HepG2 (cell line): ENCODE data around the gene OR7G3. TPM values are rescaled to one million over a fixed set of nuclear protein-coding genes. Genes with fewer than 3 reads are reported as not detected.

Source experiments
- ARID4A ChIP-seq: sonication (generic); formaldehyde crosslinking; IDR thresholded peaks from 2 replicates; pipeline ENCODE4 v1.5.0; 2020; ENCODE audit warnings: mild to moderate bottlenecking, missing genetic modification reagents, borderline replicate concordance
- CEBPB ChIP-seq: IDR thresholded peaks from 2 replicates; pipeline ENCODE4 v1.6.1; 2011; ENCODE audit warnings: low read depth, low read length, improper control_type of control experiment, borderline replicate concordance
- CREM ChIP-seq, 2 experiments: sonication (generic) in 1 of 2; formaldehyde crosslinking in 1 of 2; IDR thresholded peaks; 2 replicates each; pipeline versions ENCODE4 v1.4.0 to v1.6.1; 2016 to 2020; ENCODE audit warnings: antibody characterized with exemption in 1 of 2, mild to moderate bottlenecking in 1 of 2, missing genetic modification reagents in 1 of 2
- HNRNPUL1 ChIP-seq: fragments of 200-400 bp; formaldehyde crosslinking; IDR thresholded peaks from 2 replicates; pipeline ENCODE4 v1.6.1; 2017; ENCODE audit warnings: low read depth, mild to moderate bottlenecking, low read length, moderate library complexity
- KDM3A ChIP-seq: IDR thresholded peaks from 2 replicates; pipeline ENCODE4 v1.6.1; 2018; ENCODE audit warnings: low read depth, missing compliant biosample characterization
- MTA1 ChIP-seq: sonication (generic); formaldehyde crosslinking; IDR thresholded peaks from 2 replicates; pipeline ENCODE4 v1.4.0; 2020; ENCODE audit warnings: missing genetic modification reagents, mild to moderate bottlenecking, borderline replicate concordance
- PHF21A ChIP-seq: sonication (generic); formaldehyde crosslinking; IDR thresholded peaks from 2 replicates; pipeline ENCODE4 v1.5.0; 2020; ENCODE audit warnings: mild to moderate bottlenecking, missing genetic modification reagents
- ZBED4 ChIP-seq: sonication (generic); formaldehyde crosslinking; IDR thresholded peaks from 2 replicates; pipeline ENCODE4 v1.4.0; 2020; ENCODE audit warnings: missing genetic modification reagents, borderline replicate concordance
- ZBTB43 ChIP-seq: sonication (generic); formaldehyde crosslinking; conservative IDR thresholded peaks from 2 replicates; pipeline ENCODE4 v1.4.0; 2020; ENCODE audit warnings: missing genetic modification reagents
- ZNF580 ChIP-seq: IDR thresholded peaks from 2 replicates; pipeline ENCODE4 v1.6.1; 2016; ENCODE audit warnings: low read depth, borderline replicate concordance
- ZNF670 ChIP-seq: sonication (generic); formaldehyde crosslinking; IDR thresholded peaks from 2 replicates; pipeline ENCODE4 v1.8.0; 2022; ENCODE audit warnings: mild to moderate bottlenecking, missing genetic modification reagents, borderline replicate concordance
- ZSCAN22 ChIP-seq: sonication (generic); formaldehyde crosslinking; IDR thresholded peaks from 2 replicates; pipeline ENCODE4 v1.4.0; 2020; ENCODE audit warnings: mild to moderate bottlenecking, missing genetic modification reagents
- ZZZ3 ChIP-seq: sonication (generic); formaldehyde crosslinking; IDR thresholded peaks from 2 replicates; pipeline ENCODE4 v1.4.0; 2020; ENCODE audit warnings: missing genetic modification reagents, mild to moderate bottlenecking, borderline replicate concordance
- polyA plus RNA-seq, 8 experiments: library from polyadenylated mRNA; depleted of rRNA in 3 of 8; stranded (reverse) in 7 of 8; unstranded in 1 of 8; fragments of >200 nt; fragmentation: Illumina TruSeq in 4 of 8; extraction: Trizol in 4 of 8; gene quantifications; 2 replicates each; pipeline versions ENCODE4 v1.2.1 to v1.2.3, GENCODE V29; 2011 to 2016; ENCODE audit warnings: low read depth in 4 of 8, missing spikeins in 1 of 8, mixed read lengths in 1 of 8; ENCODE audit not compliant: insufficient read depth in 1 of 8
- total RNA-seq, 5 experiments: library from RNA; depleted of rRNA; stranded (reverse); fragments of >200 nt; fragmentation: Illumina TruSeq; extraction: Trizol; gene quantifications; 2 replicates each; pipeline ENCODE4 v1.2.3, GENCODE V29; 2016; ENCODE audit warnings: low read depth in 1 of 5

The OR7G3 gene
- total and polyA plus RNA-seq, 2 of the 13 experiments (the other 11 are each of a cell fraction or from before 2014, with no cell fraction given), result not detected

GRCh38 chr19:9140159-9140874 lies 13.6 kb upstream of the OR7G3 start, which contains the start of gene ZNF317 (continued):
- TF ChIP-seq ZNF580 (peak; percentile 82; the same call in 1 of the 2 replicates), ZSCAN22 (CRISPR knock-in tag) (no peak), HNRNPUL1 (no peak), ARID4A (CRISPR knock-in tag) (peak; percentile 86; the same call in 1 of the 2 replicates), KDM3A (no peak), ZBED4 (CRISPR knock-in tag) (no peak), ZZZ3 (CRISPR knock-in tag) (peak; percentile 30; the same call in 1 of the 2 replicates), MTA1 (CRISPR knock-in tag) (no peak; the same call in 1 of the 2 replicates), CEBPB (no peak), CREM (IDR thresholded peaks at IDR 0.05) (peak; percentile 92), CREM (CRISPR knock-in tag; IDR thresholded peaks at IDR 0.05) (no peak), PHF21A (CRISPR knock-in tag) (peak; percentile 57; the same call in 1 of the 2 replicates), ZNF670 (no peak), ZBTB43 (CRISPR knock-in tag) (no peak)
